AG09319 (cell line): ENCODE measurements around the gene MAP2K5.

Experiments used
- DNase-seq: peaks from one replicate; pipeline ENCODE4 v3.0.0-alpha.2; 2010; ENCODE audit warnings: low read depth; ENCODE audit errors: extremely low read depth
- TF ChIP-seq, protein P1 (sequence below): IDR thresholded peaks from 2 replicates; pipeline ENCODE4 v1.5.1; 2011; ENCODE audit warnings: low read depth, mild to moderate bottlenecking, inconsistent platforms, low read length, moderate library complexity

MAP2K5 gene

DNA sequence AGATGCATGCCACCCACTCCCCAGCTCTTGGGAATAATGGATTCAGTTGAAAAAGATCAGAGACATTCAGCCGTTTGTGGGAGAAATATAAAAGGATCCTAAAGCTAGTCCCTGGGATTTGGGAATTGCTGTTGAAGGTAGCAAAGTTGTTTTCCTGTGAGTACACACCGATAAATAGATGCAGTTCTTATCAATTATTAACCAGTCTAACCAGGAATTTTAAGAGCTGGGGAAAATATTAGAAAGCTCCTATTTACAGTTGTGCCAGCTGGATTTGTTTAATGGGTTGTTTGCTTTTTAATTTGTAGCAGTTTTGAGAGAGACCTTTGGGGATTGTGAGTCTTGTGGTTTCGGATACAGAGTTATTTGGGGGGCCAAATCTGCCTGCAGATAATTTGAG lies 238.6 kb downstream of the MAP2K5 start:
- TF ChIP-seq, protein P1, sequence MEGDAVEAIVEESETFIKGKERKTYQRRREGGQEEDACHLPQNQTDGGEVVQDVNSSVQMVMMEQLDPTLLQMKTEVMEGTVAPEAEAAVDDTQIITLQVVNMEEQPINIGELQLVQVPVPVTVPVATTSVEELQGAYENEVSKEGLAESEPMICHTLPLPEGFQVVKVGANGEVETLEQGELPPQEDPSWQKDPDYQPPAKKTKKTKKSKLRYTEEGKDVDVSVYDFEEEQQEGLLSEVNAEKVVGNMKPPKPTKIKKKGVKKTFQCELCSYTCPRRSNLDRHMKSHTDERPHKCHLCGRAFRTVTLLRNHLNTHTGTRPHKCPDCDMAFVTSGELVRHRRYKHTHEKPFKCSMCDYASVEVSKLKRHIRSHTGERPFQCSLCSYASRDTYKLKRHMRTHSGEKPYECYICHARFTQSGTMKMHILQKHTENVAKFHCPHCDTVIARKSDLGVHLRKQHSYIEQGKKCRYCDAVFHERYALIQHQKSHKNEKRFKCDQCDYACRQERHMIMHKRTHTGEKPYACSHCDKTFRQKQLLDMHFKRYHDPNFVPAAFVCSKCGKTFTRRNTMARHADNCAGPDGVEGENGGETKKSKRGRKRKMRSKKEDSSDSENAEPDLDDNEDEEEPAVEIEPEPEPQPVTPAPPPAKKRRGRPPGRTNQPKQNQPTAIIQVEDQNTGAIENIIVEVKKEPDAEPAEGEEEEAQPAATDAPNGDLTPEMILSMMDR = no peak
- no peak for DNase-seq

DNA sequence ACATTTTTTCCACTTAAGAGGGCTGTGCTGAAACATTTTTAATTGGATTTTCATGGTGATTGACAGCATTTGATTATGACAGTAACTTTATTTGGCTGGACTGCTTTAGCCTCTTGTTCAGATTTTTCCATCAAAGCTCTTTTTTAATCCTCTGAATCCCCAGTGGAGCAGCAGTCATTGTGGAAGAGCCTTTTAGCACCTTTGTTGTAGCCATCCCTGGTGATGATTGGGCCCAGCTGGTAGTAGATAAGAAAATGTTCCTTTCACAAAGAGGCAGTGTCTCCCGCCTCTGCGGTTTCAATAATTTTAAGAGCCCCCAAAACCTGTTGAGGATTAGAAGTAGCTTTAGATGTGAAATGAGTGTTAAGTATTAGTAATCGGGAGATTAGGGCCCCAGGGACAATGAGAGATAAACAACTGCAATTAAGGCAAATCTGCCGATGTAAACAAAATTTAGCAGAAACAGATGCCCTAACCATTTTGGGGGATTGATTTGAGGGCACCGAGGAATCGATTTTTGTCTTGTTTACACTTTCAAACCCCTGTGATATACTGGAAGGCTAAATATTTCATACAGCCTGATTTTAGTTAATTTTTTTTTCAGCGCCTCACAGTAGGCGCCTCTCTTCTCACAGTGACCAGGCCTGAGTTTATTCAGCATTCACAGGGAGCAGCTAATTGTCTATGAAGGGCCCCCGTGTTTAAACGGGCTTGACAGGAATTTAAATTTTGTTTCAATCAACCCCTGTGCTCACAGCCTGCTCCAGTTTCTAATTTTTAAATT lies 239.6 kb downstream of the MAP2K5 start:
- DNase-seq = no peak

DNA sequence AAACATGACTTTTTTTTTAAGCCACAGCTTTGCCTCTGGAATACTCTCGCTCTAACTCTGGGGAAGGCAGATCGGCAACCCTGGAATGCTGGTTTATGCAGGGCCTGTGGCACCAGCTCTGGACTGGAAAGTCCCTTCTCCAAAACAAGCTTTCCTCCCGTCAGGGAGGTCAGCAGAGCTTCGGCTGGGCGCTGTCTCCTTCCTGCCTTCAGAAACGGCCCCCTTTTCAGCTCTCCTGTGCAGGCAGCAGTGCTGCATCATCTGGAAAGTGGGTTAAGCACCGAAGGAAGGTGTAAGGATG lies 240.1 kb downstream of the MAP2K5 start:
- TF ChIP-seq, protein P1 = no peak
- DNase-seq = no peak

More for the DNA sequence above, 239.6 kb downstream of the MAP2K5 start:
- TF ChIP-seq, protein P1 = no peak

DNA sequence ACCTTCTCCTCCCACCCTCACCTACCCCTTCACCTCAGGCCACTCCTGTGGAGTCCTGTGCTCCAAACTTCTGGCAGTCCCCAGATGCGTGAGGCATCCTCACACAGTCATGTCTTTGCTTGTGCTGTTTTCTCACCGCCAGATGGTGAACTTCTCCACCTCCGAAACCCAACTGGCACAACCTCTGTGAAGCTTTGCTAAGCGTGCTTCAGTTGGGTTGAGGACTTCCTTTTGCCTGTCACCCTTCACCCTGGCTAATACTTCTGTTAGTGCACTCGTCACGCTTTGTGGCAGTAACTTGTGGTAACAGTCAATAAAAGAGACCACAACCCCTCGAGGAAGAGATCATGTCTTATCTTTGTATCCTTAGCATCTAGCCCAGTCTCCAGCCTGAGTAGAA lies 240.8 kb downstream of the MAP2K5 start:
- TF ChIP-seq, protein P1 = no peak
- DNase-seq = no peak

DNA sequence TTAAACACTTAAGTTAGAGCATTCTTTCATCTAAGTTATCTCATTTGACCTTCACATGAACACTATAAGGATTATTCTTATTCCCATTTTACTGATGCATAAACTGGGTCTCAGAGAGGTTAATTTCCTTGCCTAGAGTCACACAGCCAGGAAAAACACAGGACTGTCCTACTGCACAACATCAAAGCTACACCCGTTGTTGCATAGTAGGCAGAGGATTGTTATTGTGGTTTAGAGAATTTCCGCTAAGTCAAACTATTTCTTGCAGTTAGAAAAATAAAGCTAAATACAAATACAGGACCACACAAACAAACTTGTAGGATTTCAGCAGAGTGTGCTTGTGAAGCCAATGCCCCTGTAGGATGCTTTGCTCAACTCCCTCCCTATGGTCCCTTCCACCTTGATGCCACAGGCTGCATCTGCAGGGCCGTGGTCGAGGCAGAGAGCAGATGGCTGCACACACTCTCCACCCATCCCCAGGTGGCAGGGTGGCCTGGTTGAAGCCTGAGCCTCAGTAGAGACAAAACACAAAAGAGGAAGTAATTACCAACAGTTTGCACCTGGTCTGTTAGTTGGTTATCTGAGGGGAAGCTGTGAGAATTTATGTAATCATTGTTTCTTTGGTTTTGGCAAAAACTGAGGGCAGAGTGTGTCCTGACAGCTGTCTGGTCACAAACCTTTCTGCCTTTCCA lies 241.7 kb downstream of the MAP2K5 start:
- no peak for DNase-seq
- TF ChIP-seq, protein P1 = no peak

DNA sequence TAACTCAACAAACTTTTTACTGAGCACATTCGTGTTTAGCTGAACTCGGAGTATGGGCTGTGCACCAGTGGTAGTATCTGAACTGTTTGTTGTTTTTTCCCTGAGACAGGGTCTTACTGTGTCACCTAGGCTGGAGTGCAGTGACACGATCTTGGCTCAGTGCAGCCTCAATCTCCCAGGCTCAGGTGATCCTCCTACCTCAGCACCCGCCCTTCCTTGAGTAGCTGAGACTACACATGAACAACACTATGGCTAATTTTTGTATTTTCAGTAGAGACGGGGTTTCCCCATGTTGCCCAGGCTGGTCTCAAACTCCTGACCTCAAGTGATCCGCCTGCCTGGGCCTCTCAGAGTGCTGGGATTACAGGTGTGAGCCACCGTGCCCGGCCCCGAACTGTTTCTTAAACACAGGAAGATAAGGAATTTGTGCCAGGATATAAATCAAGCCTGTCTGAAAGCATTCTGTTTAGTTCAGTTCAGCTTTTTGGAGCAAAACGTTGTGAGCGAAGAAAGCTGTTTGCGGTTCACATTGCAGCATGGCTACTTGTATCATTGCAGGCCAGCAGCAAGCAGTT lies 242.4 kb downstream of the MAP2K5 start:
- DNase-seq = no peak
- TF ChIP-seq, protein P1 = no peak

DNA sequence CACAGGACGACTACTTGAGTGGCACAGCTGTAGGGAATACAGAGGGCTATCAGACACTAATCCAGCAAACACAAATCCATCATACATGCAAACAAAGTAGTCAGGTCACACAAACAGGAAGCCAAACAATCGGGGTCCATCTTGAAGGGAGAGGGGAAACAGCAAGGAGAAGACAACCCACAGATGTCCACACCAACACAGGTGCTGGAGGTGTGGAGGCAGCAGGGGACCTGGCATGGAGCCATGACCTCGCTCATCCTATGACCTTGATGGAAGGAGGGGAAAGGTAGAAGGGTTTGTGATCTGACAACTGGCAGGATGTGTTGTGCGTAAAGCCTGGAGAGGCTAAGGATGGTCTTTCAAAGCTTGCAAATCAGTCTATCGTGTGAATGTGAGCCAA lies 242.9 kb downstream of the MAP2K5 start:
- TF ChIP-seq, protein P1 = no peak
- no peak for DNase-seq
